Nephron (organoid): ENCODE measurements around the gene SIGLEC6.

ENCODE experiments used
- H3K27ac Mint-ChIP-seq, 3 experiments: 2 replicates each; pipeline ENCODE4 v1.8.0; 2020; ENCODE audit warnings: mixed read lengths in 3 of 3, mild to moderate bottlenecking in 2 of 3, moderate library complexity in 1 of 3
- H3K27me3 Mint-ChIP-seq: 2 replicates; pipeline ENCODE4 v1.8.0; 2021; ENCODE audit warnings: low read depth, mild to moderate bottlenecking, moderate library complexity, mixed read lengths
- H3K36me3 Mint-ChIP-seq: 2 replicates; pipeline ENCODE4 v1.8.0; 2020; ENCODE audit warnings: low read depth, mixed read lengths
- H3K4me1 Mint-ChIP-seq: 2 replicates; pipeline ENCODE4 v1.8.0; 2020; ENCODE audit warnings: mixed read lengths
- H3K4me3 Mint-ChIP-seq, 3 experiments: 2 replicates each; pipeline ENCODE4 v1.8.0; 2020; ENCODE audit warnings: mild to moderate bottlenecking in 3 of 3, mixed read lengths in 3 of 3, moderate library complexity in 2 of 3
- H3K9me3 Mint-ChIP-seq: 2 replicates; pipeline ENCODE4 v1.8.0; 2020; ENCODE audit warnings: mixed read lengths
- CTCF ChIP-seq, 3 experiments: fragments of 200-600 bp; sonication (generic); IDR thresholded peaks; one replicate each; pipeline ENCODE4 v1.5.0; 2021; ENCODE audit warnings: antibody characterized with exemption in 3 of 3; ENCODE audit not compliant: unreplicated experiment in 3 of 3

SIGLEC6 gene

GRCh38 chr19:51541458-51542357 lies 10.2 kb upstream of the SIGLEC6 start:
- Mint-ChIP-seq H3K27me3 (peaks cover 10% of the 10 kb centered on the region), H3K9me3 (peaks cover 9% of the 10 kb centered on the region), H3K36me3 (no peaks in the 10 kb centered on the region), H3K27ac (no peak overlapping the region), H3K4me1 (no peaks in the 10 kb centered on the region), H3K4me3 (no peak overlapping the region)
- no peak for TF ChIP-seq CTCF (IDR thresholded peaks at IDR 0.05; ENCODE audit: unreplicated experiment in 3 of 3)

- H3K9me3 Mint-ChIP-seq, result peaks cover 9% of the 10 kb centered on the region
- peaks cover 10% of the 10 kb centered on the region for H3K27me3 Mint-ChIP-seq
- no peak overlapping the region for H3K27ac Mint-ChIP-seq
- TF ChIP-seq CTCF (IDR thresholded peaks at IDR 0.05; ENCODE audit: unreplicated experiment in 3 of 3), result no peak
- no peaks in the 10 kb centered on the region for H3K36me3 Mint-ChIP-seq
- H3K4me1 Mint-ChIP-seq, result no peaks in the 10 kb centered on the region
- no peak overlapping the region for H3K4me3 Mint-ChIP-seq
Measured at GRCh38 chr19:51539821-51540366, 8.4 kb upstream of the SIGLEC6 start.

- Mint-ChIP-seq H3K27me3 (peaks cover 4% of the 10 kb centered on the region), H3K4me1 (no peaks in the 10 kb centered on the region), H3K36me3 (no peaks in the 10 kb centered on the region), H3K27ac (no peak overlapping the region), H3K4me3 (no peak overlapping the region), H3K9me3 (no peaks in the 10 kb centered on the region)
- TF ChIP-seq CTCF (IDR thresholded peaks at IDR 0.05; ENCODE audit: unreplicated experiment in 3 of 3), result no peak
Measured at GRCh38 chr19:51535535-51535934, 4.1 kb upstream of the SIGLEC6 start.

GRCh38 chr19:51530616-51531015 lies 854 bp downstream of the SIGLEC6 start:
- H3K9me3 Mint-ChIP-seq, result peaks cover 13% of the 10 kb centered on the region
- H3K36me3 Mint-ChIP-seq, result no peaks in the 10 kb centered on the region
- no peaks in the 10 kb centered on the region for H3K4me1 Mint-ChIP-seq
- no peak for TF ChIP-seq CTCF (IDR thresholded peaks at IDR 0.05; ENCODE audit: unreplicated experiment in 3 of 3)
- H3K27ac Mint-ChIP-seq, result no peak overlapping the region
- no peaks in the 10 kb centered on the region for H3K27me3 Mint-ChIP-seq
- H3K4me3 Mint-ChIP-seq, result no peak overlapping the region

GRCh38 chr19:51529301-51529700 lies 2.2 kb downstream of the SIGLEC6 start:
- H3K4me1 Mint-ChIP-seq, result no peaks in the 10 kb centered on the region
- H3K27me3 Mint-ChIP-seq, result no peaks in the 10 kb centered on the region
- no peaks in the 10 kb centered on the region for H3K36me3 Mint-ChIP-seq
- no peak overlapping the region for H3K27ac Mint-ChIP-seq
- peaks cover 15% of the 10 kb centered on the region for H3K9me3 Mint-ChIP-seq
- H3K4me3 Mint-ChIP-seq, result no peak overlapping the region
- no peak for TF ChIP-seq CTCF (IDR thresholded peaks at IDR 0.05; ENCODE audit: unreplicated experiment in 3 of 3)
